ENCODE data around the gene RHOT2.

RHOT2 gene

GRCh38 chr16:682493-683395 lies 14.8 kb downstream of the RHOT2 start:
- no peak for TF ChIP-seq MYC (IDR thresholded peaks at IDR 0.05; ENCODE audit: low read depth, low read length)
- no peak for TF ChIP-seq CTCF (IDR thresholded peaks at IDR 0.05; ENCODE audit: low read depth, low read length)
- no peak for TF ChIP-seq MAX (IDR thresholded peaks at IDR 0.05; ENCODE audit: low read depth, low read length)
- TF ChIP-seq POLR2A (IDR thresholded peaks at IDR 0.05; ENCODE audit: extremely low read depth, insufficient read length): no peak
- H3K4me3 ChIP-seq (ENCODE audit: low read depth, low read length): peak overlapping the region; percentile 53
- DNase-seq (ENCODE audit: low read depth): no peak

GRCh38 chr16:683396-684070 lies 15.6 kb downstream of the RHOT2 start:
- peak overlapping the region; percentile 53 for H3K4me3 ChIP-seq (ENCODE audit: low read depth, low read length)
- no peak for TF ChIP-seq POLR2A (IDR thresholded peaks at IDR 0.05; ENCODE audit: extremely low read depth, insufficient read length)
- no peak for TF ChIP-seq MAX (IDR thresholded peaks at IDR 0.05; ENCODE audit: low read depth, low read length)
- TF ChIP-seq CTCF (IDR thresholded peaks at IDR 0.05; ENCODE audit: low read depth, low read length): no peak
- no peak for TF ChIP-seq MYC (IDR thresholded peaks at IDR 0.05; ENCODE audit: low read depth, low read length)
- DNase-seq (ENCODE audit: low read depth): peak; percentile 38

GRCh38 chr16:684071-684794 lies 16.3 kb downstream of the RHOT2 start, which contains the start of gene JMJD8:
Gene JMJD8 (minus strand): TSS chr16:684334. CDS start chr16:684319, 15 bp downstream.
- H3K4me3 ChIP-seq (ENCODE audit: low read depth, low read length): peak within 1 kb of the TSS; percentile 53
- TF ChIP-seq MYC (IDR thresholded peaks at IDR 0.05; ENCODE audit: low read depth, low read length): peak; percentile 65; the same call in 1 of the 2 replicates
- TF ChIP-seq CTCF (IDR thresholded peaks at IDR 0.05; ENCODE audit: low read depth, low read length): no peak
- TF ChIP-seq POLR2A (IDR thresholded peaks at IDR 0.05; ENCODE audit: extremely low read depth, insufficient read length): peak; percentile 75
- peak; percentile 18 for TF ChIP-seq MAX (IDR thresholded peaks at IDR 0.05; ENCODE audit: low read depth, low read length)
- peak; percentile 94 for DNase-seq (ENCODE audit: low read depth)

- peak overlapping the region; percentile 32 for H3K4me3 ChIP-seq (ENCODE audit: low read depth, low read length)
- TF ChIP-seq MYC (IDR thresholded peaks at IDR 0.05; ENCODE audit: low read depth, low read length) (no peak), CTCF (IDR thresholded peaks at IDR 0.05; ENCODE audit: low read depth, low read length) (no peak), POLR2A (IDR thresholded peaks at IDR 0.05; ENCODE audit: extremely low read depth, insufficient read length) (no peak), MAX (IDR thresholded peaks at IDR 0.05; ENCODE audit: low read depth, low read length) (no peak)
- DNase-seq (ENCODE audit: low read depth): peak; percentile 57
These were observed 17.2 kb downstream of the RHOT2 start for GRCh38 chr16:684961-685696.

- DNase-seq (ENCODE audit: low read depth): peak; percentile 56
These were observed 18.0 kb downstream of the RHOT2 start for GRCh38 chr16:685967-686366.

More at GRCh38 chr16:685967-686366, 18.0 kb downstream of the RHOT2 start:
- no peak overlapping the region for H3K4me3 ChIP-seq (ENCODE audit: low read depth, low read length)
- TF ChIP-seq CTCF (IDR thresholded peaks at IDR 0.05; ENCODE audit: low read depth, low read length) (peak; percentile 50), MAX (IDR thresholded peaks at IDR 0.05; ENCODE audit: low read depth, low read length) (peak; percentile 12; the same call in 1 of the 2 replicates), POLR2A (IDR thresholded peaks at IDR 0.05; ENCODE audit: extremely low read depth, insufficient read length) (no peak), MYC (IDR thresholded peaks at IDR 0.05; ENCODE audit: low read depth, low read length) (peak; percentile 18; the same call in 1 of the 2 replicates)

Data from NB4 (cell line).